ENCODE data around the gene ANO10.

Gene ANO10

DNA sequence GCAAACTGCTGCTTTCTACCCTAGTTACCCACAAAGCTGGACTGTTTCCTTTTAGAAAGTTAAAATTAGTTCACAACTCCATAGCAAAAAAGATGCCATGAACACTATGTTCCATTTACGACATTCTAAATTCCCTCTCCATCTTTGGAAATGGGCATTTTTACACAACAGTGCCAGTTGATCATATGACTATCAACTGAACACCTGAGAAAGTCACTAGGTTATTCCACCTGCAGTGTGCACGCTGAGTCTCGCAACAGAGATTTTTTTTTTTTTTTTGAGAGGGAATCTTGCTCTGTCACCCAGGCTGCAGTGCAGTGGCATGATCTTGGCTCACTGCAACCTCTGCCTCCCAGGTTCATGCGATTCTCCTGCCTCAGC, 215.2 kb downstream of the ANO10 start:
- no peak for DNase-seq (ENCODE audit: low spot score)
- in situ Hi-C loops (cut with MboI; ENCODE audit: low sequenced_read_pairs, unreplicated experiment): no loop called here

DNA sequence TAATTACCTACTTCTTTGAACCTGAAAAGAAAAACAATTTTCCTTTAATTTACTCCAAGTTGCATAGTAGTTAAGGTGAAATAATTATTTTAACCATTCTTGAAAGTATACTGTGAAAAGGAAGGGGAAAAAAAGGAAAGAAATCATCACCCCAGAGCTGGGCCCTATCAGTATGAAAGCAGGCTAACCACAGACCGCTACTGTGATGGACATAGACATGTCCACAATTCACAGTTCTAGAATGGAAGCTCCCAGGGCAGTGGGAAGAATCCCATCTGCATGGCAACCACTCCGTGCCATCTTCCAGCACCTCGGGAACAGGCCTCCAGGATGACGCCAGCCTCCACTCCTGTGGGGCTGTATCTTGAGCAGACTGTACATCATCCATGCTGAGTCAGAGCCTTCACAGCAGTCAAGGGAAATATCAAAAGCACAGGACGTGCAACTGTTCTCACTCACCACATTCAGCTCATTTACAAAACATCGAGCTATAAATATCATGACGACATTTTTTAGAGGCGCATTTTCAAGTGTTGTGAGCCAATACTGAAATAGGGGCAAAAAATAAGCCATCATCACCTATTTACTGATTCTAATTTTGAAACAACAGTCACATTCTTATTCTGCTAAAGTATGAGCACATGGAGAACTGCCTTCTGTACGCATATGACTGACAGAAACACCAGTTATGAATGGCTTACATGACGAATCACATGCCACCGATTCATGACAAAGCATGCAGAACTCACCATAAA, 215.7 kb downstream of the ANO10 start:
- DNase-seq (ENCODE audit: low spot score): no peak
- in situ Hi-C loops (cut with MboI; ENCODE audit: low sequenced_read_pairs, unreplicated experiment): no loop called here
- TF ChIP-seq, protein P1, sequence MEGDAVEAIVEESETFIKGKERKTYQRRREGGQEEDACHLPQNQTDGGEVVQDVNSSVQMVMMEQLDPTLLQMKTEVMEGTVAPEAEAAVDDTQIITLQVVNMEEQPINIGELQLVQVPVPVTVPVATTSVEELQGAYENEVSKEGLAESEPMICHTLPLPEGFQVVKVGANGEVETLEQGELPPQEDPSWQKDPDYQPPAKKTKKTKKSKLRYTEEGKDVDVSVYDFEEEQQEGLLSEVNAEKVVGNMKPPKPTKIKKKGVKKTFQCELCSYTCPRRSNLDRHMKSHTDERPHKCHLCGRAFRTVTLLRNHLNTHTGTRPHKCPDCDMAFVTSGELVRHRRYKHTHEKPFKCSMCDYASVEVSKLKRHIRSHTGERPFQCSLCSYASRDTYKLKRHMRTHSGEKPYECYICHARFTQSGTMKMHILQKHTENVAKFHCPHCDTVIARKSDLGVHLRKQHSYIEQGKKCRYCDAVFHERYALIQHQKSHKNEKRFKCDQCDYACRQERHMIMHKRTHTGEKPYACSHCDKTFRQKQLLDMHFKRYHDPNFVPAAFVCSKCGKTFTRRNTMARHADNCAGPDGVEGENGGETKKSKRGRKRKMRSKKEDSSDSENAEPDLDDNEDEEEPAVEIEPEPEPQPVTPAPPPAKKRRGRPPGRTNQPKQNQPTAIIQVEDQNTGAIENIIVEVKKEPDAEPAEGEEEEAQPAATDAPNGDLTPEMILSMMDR (IDR thresholded peaks at IDR 0.05; ENCODE audit: borderline replicate concordance, control extremely low read depth, extremely low read depth, insufficient read depth, missing control alignments): no peak

More for the DNA sequence above, 215.2 kb downstream of the ANO10 start:
- TF ChIP-seq, protein P1 (IDR thresholded peaks at IDR 0.05; ENCODE audit: borderline replicate concordance, control extremely low read depth, extremely low read depth, insufficient read depth, missing control alignments): no peak

- TF ChIP-seq, protein P1 (IDR thresholded peaks at IDR 0.05; ENCODE audit: borderline replicate concordance, control extremely low read depth, extremely low read depth, insufficient read depth, missing control alignments): no peak
- DNase-seq (ENCODE audit: low spot score): no peak
- in situ Hi-C loops (cut with MboI; ENCODE audit: low sequenced_read_pairs, unreplicated experiment): no loop called here
Observed at GRCh38 chr3:43400781-43401730, 220.8 kb downstream of the ANO10 start.

- TF ChIP-seq, protein P1 (IDR thresholded peaks at IDR 0.05; ENCODE audit: borderline replicate concordance, control extremely low read depth, extremely low read depth, insufficient read depth, missing control alignments): no peak
- DNase-seq (ENCODE audit: low spot score): no peak
- in situ Hi-C loops (cut with MboI; ENCODE audit: low sequenced_read_pairs, unreplicated experiment): no loop called here
Observed at GRCh38 chr3:43400167-43400566, 221.6 kb downstream of the ANO10 start.

DNA sequence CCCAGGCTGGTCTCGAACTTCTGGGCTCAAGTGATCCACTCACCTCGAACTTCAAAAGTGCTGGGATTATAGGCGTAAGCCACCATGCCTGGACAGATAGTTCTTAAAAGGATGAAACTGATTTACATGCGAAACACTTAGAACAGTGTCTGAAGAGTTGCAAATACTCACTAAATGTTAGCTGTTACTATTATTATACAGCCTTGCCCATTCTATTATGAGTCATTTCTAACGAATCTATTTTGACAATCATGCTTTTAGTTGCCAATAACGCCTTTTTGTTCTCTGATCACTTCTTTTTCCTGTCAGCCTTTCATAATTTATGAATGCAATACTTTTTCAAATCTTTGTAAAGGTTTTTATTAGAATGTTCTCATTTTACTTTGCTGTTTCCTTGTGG, 222.8 kb downstream of the ANO10 start:
- DNase-seq (ENCODE audit: low spot score): no peak
- TF ChIP-seq, protein P1 (IDR thresholded peaks at IDR 0.05; ENCODE audit: borderline replicate concordance, control extremely low read depth, extremely low read depth, insufficient read depth, missing control alignments): no peak
- in situ Hi-C loops (cut with MboI; ENCODE audit: low sequenced_read_pairs, unreplicated experiment): loop anchor here (25.0 kb wide), 1 partner anchor 437 kb away; no protein-coding TSS in a partner anchor

- DNase-seq (ENCODE audit: low spot score): no peak
- in situ Hi-C loops (cut with MboI; ENCODE audit: low sequenced_read_pairs, unreplicated experiment): loop anchor here (25.0 kb wide), 1 partner anchor 432 kb away; no protein-coding TSS in a partner anchor
- TF ChIP-seq, protein P1 (IDR thresholded peaks at IDR 0.05; ENCODE audit: borderline replicate concordance, control extremely low read depth, extremely low read depth, insufficient read depth, missing control alignments): no peak
Observed at GRCh38 chr3:43394041-43394554, 227.7 kb downstream of the ANO10 start.
